ENCODE results near the gene SIM1.

Gene SIM1

GRCh38 chr6:100504786-100505737, 40.3 kb upstream of the SIM1 start (continued):
- TF ChIP-seq ZNF148 (tag by site-specific recombination; IDR thresholded peaks at IDR 0.05; ENCODE audit: borderline replicate concordance) (no peak), OVOL3 (tag by site-specific recombination; IDR thresholded peaks at IDR 0.05) (no peak), ZNF18 (tag by site-specific recombination; IDR thresholded peaks at IDR 0.05) (no peak), ELK4 (IDR thresholded peaks at IDR 0.05; ENCODE audit: borderline replicate concordance, low read depth, low read length) (no peak)

GRCh38 chr6:100503043-100503705, 38.5 kb upstream of the SIM1 start:
- no peaks in the 10 kb centered on the region for H3K9me3 ChIP-seq (ENCODE audit: control insufficient read depth, insufficient read depth, low read depth, low read length)
- peaks cover 0 to 14% of the 10 kb centered on the region in 2 experiments; a peak in 1 of 3 replicates for H3K36me3 ChIP-seq (ENCODE audit: control insufficient read depth in 2 of 2, insufficient read depth in 1 of 2, low read length in 2 of 2)
- CTCF ChIA-PET: interaction anchor here (0.6 to 1.7 kb wide), 7 partner anchors 44 to 762 kb away, joined by 3 to 7 read pairs (median 5); no protein-coding TSS in a partner anchor
- POLR2A ChIA-PET: no interaction called here
- no peak overlapping the region for H3K4me3 ChIP-seq (ENCODE audit: low read depth, low read length)
- no peak for TF ChIP-seq ZNF398 (tag by site-specific recombination; IDR thresholded peaks at IDR 0.05)
- TF ChIP-seq BCL6B (tag by site-specific recombination; IDR thresholded peaks at IDR 0.05): no peak
- TF ChIP-seq ZNF214 (tag by site-specific recombination; IDR thresholded peaks at IDR 0.05; ENCODE audit: borderline replicate concordance): no peak
- TF ChIP-seq ZNF302 (tag by site-specific recombination; IDR thresholded peaks at IDR 0.05; ENCODE audit: low read depth): no peak
- no peak for TF ChIP-seq ZNF248 (tag by site-specific recombination; IDR thresholded peaks at IDR 0.05)
- no peak for TF ChIP-seq ZNF670 (tag by site-specific recombination; IDR thresholded peaks at IDR 0.05; ENCODE audit: low read depth)
- no peak for TF ChIP-seq ZNF335 (tag by site-specific recombination; conservative IDR thresholded peaks at IDR 0.05)
- no peak for TF ChIP-seq ZNF292 (tag by site-specific recombination; IDR thresholded peaks at IDR 0.05; ENCODE audit: borderline replicate concordance, low read depth)
- no peak for TF ChIP-seq ZBTB10 (tag by site-specific recombination; IDR thresholded peaks at IDR 0.05)
- no peak for TF ChIP-seq SP3 (tag by site-specific recombination; IDR thresholded peaks at IDR 0.05)
- no peak for TF ChIP-seq ZNF623 (tag by site-specific recombination; IDR thresholded peaks at IDR 0.05)
- TF ChIP-seq ZNF266 (tag by site-specific recombination; IDR thresholded peaks at IDR 0.05; ENCODE audit: low read depth): no peak
- no peak for TF ChIP-seq ZNF610 (tag by site-specific recombination; IDR thresholded peaks at IDR 0.05; ENCODE audit: borderline replicate concordance)
- no peak for TF ChIP-seq OVOL3 (tag by site-specific recombination; IDR thresholded peaks at IDR 0.05)
- TF ChIP-seq ZNF138 (tag by site-specific recombination; IDR thresholded peaks at IDR 0.05; ENCODE audit: borderline replicate concordance): no peak
- no peak for TF ChIP-seq IKZF3 (tag by site-specific recombination; IDR thresholded peaks at IDR 0.05)
- no peak for TF ChIP-seq ZNF146 (tag by site-specific recombination; IDR thresholded peaks at IDR 0.05)
- no peak for TF ChIP-seq ZNF530 (tag by site-specific recombination; IDR thresholded peaks at IDR 0.05; ENCODE audit: low read depth)
- H3K27ac ChIP-seq (ENCODE audit: extremely low read depth, low read depth, low read length): no peak overlapping the region
- H3K4me1 ChIP-seq (ENCODE audit: control insufficient read depth, insufficient read depth, low read length): no peaks in the 10 kb centered on the region

Measured in HEK293 (cell line).